ENCODE results near the gene MAGOH.

MAGOH gene

DNA sequence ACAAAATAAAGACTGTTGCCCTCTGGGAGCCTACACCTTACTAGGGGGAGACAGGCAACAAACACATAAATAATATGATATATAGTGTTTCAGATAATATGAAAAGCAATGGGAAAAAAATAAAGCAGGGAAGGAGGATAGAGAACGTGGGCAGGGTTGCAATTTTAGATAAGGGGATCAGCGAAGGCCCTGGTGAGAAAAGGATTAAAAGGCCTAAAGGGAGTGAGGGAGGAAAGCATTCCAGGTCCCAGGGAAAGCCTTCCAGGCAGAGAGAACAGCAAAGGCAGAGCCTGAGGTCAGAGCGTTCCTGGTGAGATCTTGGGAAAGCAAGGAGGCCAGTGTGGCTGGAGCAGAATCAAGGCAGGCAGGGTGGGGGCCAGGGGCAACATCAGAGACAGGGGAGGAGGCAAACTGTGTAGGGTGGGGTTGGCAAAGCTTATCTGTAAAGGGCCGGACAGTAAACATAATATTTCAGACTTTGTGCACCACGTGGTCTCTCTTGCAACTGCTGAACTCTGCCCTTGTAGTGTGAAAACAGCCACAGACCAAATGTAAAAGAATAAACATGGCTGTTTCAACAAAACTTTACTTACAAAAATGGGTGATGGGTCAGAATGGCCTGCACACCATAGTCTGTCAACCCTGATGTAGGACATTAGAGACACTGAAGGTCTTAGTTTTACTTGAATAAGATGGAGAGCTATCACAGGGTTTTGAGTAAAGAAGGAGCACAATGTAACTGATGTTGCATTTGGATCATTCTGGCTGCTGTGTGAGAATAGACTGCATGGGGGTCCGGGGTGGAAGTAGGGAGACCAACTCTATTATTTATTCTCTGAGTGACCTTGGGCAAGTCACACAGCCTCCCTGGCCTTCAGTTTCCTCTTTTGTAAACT, 55.0 kb downstream of the MAGOH start:
- ChIA-PET POLR2A (no interaction called here), CTCF (interaction anchor here (0.9 to 4.0 kb wide), 8 partner anchors 9 to 278 kb away, joined by 3 to 16 read pairs (median 4); no protein-coding TSS in a partner anchor)
- Histone ChIP-seq H3K27ac (ENCODE audit: insufficient read depth in 1 of 2, low read depth in 1 of 2, low read length in 2 of 2, poor library complexity in 1 of 2, severe bottlenecking in 2 of 2) (no peak overlapping the region), H3K9me3 (ENCODE audit: control extremely low read depth in 1 of 5, control insufficient read depth in 4 of 5, insufficient read depth in 2 of 5, low read depth in 1 of 5, low read length in 4 of 5) (peaks cover 0 to 2% (median 0%) of the 10 kb centered on the region in 5 experiments), H3K27me3 (replicated peaks in 2 of 5; ENCODE audit: control insufficient read depth in 4 of 5, insufficient read depth in 5 of 5, low read length in 4 of 5) (peaks cover 0 to 14% (median 4%) of the 10 kb centered on the region in 5 experiments), H3K4me1 (ENCODE audit: control extremely low read depth in 1 of 4, control insufficient read depth in 4 of 4, insufficient read depth in 4 of 4, low read length in 3 of 4) (peaks cover 0 to 2% (median 0%) of the 10 kb centered on the region in 4 experiments), H3K36me3 (ENCODE audit: control insufficient read depth in 4 of 4, insufficient read depth in 4 of 4, low read length in 3 of 4) (no peaks in the 10 kb centered on the region), H3K4me3 (ENCODE audit: control insufficient read depth in 1 of 7, extremely low read depth in 1 of 7, insufficient read depth in 4 of 7, low read depth in 2 of 7, low read length in 6 of 7) (no peak overlapping the region)
- WGBS (ENCODE audit: insufficient coverage): 94% methylated on average over 6 of the region's 6 CpGs
- DNase-seq: no peak

DNA sequence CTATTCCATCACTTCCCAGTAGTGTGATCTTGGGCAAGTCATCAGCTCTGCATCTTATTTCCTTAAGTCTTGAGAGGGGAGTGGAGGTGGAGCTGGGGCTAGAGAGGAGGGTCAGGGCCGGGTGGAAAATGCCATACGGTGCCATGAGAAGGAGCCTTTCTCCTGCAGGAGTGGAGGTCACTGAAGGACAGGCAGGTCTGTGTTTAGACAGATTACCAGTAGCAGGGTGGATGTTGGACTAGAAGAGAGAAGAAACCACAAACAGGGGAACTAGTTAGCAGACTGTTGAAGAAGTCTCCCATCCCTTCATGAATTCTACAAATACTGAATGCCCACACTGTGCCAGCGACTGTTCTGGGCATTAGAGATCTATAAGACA, 55.6 kb downstream of the MAGOH start:
- POLR2A ChIA-PET: no interaction called here
- Histone ChIP-seq H3K9me3 (ENCODE audit: control extremely low read depth in 1 of 5, control insufficient read depth in 4 of 5, insufficient read depth in 2 of 5, low read depth in 1 of 5, low read length in 4 of 5) (peaks cover 0 to 2% (median 0%) of the 10 kb centered on the region in 5 experiments), H3K27me3 (replicated peaks in 2 of 5; ENCODE audit: control insufficient read depth in 4 of 5, insufficient read depth in 5 of 5, low read length in 4 of 5) (peaks cover 0 to 15% (median 4%) of the 10 kb centered on the region in 5 experiments), H3K27ac (ENCODE audit: insufficient read depth in 1 of 2, low read depth in 1 of 2, low read length in 2 of 2, poor library complexity in 1 of 2, severe bottlenecking in 2 of 2) (no peak overlapping the region), H3K4me1 (ENCODE audit: control extremely low read depth in 1 of 4, control insufficient read depth in 4 of 4, insufficient read depth in 4 of 4, low read length in 3 of 4) (peaks cover 0 to 2% (median 0%) of the 10 kb centered on the region in 4 experiments), H3K4me3 (ENCODE audit: control insufficient read depth in 1 of 7, extremely low read depth in 1 of 7, insufficient read depth in 4 of 7, low read depth in 2 of 7, low read length in 6 of 7) (no peak overlapping the region), H3K36me3 (ENCODE audit: control insufficient read depth in 4 of 4, insufficient read depth in 4 of 4, low read length in 3 of 4) (no peaks in the 10 kb centered on the region)
- WGBS (ENCODE audit: insufficient coverage): 94% methylated on average over 2 of the region's 3 CpGs
- CTCF ChIA-PET: interaction anchor here (1.0 to 4.0 kb wide), 8 partner anchors 9 to 277 kb away, joined by 3 to 16 read pairs (median 4); partner anchors contain the start of gene CPT2
- DNase-seq: no peak

DNA sequence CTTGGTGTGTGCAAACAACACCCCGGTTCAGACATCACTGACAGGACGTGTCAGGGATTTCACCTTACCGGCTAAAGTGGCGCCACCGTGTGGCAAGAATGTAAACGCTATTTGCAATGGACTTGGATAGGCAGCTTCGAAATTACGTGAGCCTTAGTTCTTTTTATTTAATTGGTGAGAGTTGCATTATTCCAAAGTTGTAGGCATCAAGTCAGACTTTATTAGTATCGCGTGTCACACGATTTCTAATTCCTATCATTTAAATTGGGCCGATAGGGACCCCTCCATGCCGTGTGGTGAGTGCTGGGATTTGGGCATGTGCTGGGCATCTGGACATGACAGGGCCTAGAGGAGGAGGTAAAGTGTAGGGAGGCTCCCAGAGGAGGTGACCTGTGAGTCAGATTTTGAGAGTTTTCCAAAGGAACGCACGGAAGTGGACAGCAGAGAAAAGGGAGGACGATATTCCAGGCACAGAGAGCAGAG, 56.2 kb downstream of the MAGOH start:
- no peaks in the 10 kb centered on the region for H3K36me3 ChIP-seq (ENCODE audit: control insufficient read depth in 4 of 4, insufficient read depth in 4 of 4, low read length in 3 of 4)
- DNase-seq: peak; percentile 78 to 89 (median 84)
- H3K9me3 ChIP-seq (ENCODE audit: control extremely low read depth in 1 of 5, control insufficient read depth in 4 of 5, insufficient read depth in 2 of 5, low read depth in 1 of 5, low read length in 4 of 5): peaks cover 0 to 2% (median 0%) of the 10 kb centered on the region in 5 experiments
- H3K4me1 ChIP-seq (ENCODE audit: control extremely low read depth in 1 of 4, control insufficient read depth in 4 of 4, insufficient read depth in 4 of 4, low read length in 3 of 4): peaks cover 0 to 2% (median 0%) of the 10 kb centered on the region in 4 experiments
- H3K4me3 ChIP-seq (ENCODE audit: control insufficient read depth in 1 of 7, extremely low read depth in 1 of 7, insufficient read depth in 4 of 7, low read depth in 2 of 7, low read length in 6 of 7): no peak overlapping the region
- H3K27me3 ChIP-seq (replicated peaks in 2 of 5; ENCODE audit: control insufficient read depth in 4 of 5, insufficient read depth in 5 of 5, low read length in 4 of 5): peaks cover 0 to 17% (median 4%) of the 10 kb centered on the region in 5 experiments
- H3K27ac ChIP-seq (ENCODE audit: insufficient read depth in 1 of 2, low read depth in 1 of 2, low read length in 2 of 2, poor library complexity in 1 of 2, severe bottlenecking in 2 of 2): no peak overlapping the region
- POLR2A ChIA-PET: no interaction called here
- WGBS (ENCODE audit: insufficient coverage): 26% methylated on average over 13 of the region's 16 CpGs
- CTCF ChIA-PET: interaction anchor here (1.0 to 4.0 kb wide), 7 partner anchors 8 to 277 kb away, joined by 3 to 16 read pairs (median 5); partner anchors contain the start of gene CPT2

DNA sequence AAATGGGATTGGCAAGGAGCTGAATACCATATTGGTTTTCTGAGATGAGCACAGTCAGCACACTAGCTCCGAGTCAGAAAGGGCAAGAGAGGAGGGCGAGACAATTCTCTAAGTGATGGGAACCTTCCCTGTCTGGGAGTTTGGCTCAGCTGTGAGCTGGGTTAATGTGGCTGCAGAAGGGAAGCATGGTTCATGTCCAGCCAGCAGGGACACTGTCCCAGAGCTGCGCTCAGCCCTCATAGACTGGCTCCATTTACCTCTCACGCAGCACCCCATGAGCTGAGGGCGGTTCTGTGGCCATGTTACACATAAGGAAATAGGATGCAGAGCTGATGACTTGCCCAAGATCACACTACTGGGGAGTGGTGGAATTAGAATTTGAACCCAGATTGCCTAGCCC, 57.4 kb downstream of the MAGOH start:
- Histone ChIP-seq H3K4me3 (ENCODE audit: control insufficient read depth in 1 of 7, extremely low read depth in 1 of 7, insufficient read depth in 4 of 7, low read depth in 2 of 7, low read length in 6 of 7) (no peak overlapping the region), H3K27ac (ENCODE audit: insufficient read depth in 1 of 2, low read depth in 1 of 2, low read length in 2 of 2, poor library complexity in 1 of 2, severe bottlenecking in 2 of 2) (no peak overlapping the region), H3K36me3 (ENCODE audit: control insufficient read depth in 4 of 4, insufficient read depth in 4 of 4, low read length in 3 of 4) (no peaks in the 10 kb centered on the region), H3K27me3 (replicated peaks in 2 of 5; ENCODE audit: control insufficient read depth in 4 of 5, insufficient read depth in 5 of 5, low read length in 4 of 5) (peaks cover 0 to 17% (median 4%) of the 10 kb centered on the region in 5 experiments), H3K4me1 (ENCODE audit: control extremely low read depth in 1 of 4, control insufficient read depth in 4 of 4, insufficient read depth in 4 of 4, low read length in 3 of 4) (peaks cover 0 to 2% (median 0%) of the 10 kb centered on the region in 4 experiments), H3K9me3 (ENCODE audit: control extremely low read depth in 1 of 5, control insufficient read depth in 4 of 5, insufficient read depth in 2 of 5, low read depth in 1 of 5, low read length in 4 of 5) (peaks cover 0 to 2% (median 0%) of the 10 kb centered on the region in 5 experiments)
- ChIA-PET POLR2A (interaction anchor here (0.6 kb wide), 1 partner anchor 272 kb away, joined by 3 read pairs; no protein-coding TSS in a partner anchor), CTCF (interaction anchor here (1.4 to 4.0 kb wide), 4 partner anchors 9 to 275 kb away, joined by 4 to 16 read pairs (median 8); no protein-coding TSS in a partner anchor)
- no peak for DNase-seq
- WGBS (ENCODE audit: insufficient coverage): 93% methylated on average over 3 of the region's 5 CpGs

DNA sequence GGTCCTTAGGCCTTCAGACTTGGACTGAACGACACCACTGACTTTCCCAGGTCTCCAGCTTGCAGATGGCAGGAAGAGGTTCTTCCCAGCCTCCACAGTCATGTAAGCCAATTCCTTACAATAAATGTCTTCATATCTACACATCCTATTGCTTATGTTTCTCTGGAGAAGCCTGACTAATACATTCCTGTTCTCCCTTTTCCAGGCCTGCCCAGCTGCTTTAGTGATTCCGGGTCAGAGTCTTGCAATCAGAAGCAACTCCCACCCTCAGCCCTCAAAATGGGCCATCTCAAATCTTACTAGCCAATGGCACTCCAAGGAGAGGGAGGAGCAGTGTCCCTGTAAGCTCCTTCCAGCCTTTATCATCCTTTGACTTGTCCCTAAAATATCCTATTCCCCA, 58.1 kb downstream of the MAGOH start:
- H3K4me1 ChIP-seq (ENCODE audit: control extremely low read depth in 1 of 4, control insufficient read depth in 4 of 4, insufficient read depth in 4 of 4, low read length in 3 of 4): peaks cover 0 to 2% (median 0%) of the 10 kb centered on the region in 4 experiments
- H3K9me3 ChIP-seq (ENCODE audit: control extremely low read depth in 1 of 5, control insufficient read depth in 4 of 5, insufficient read depth in 2 of 5, low read depth in 1 of 5, low read length in 4 of 5): no peaks in the 10 kb centered on the region
- CTCF ChIA-PET: interaction anchor here (1.4 to 4.0 kb wide), 4 partner anchors 8 to 275 kb away, joined by 4 to 16 read pairs (median 8); no protein-coding TSS in a partner anchor
- H3K27me3 ChIP-seq (replicated peaks in 2 of 5; ENCODE audit: control insufficient read depth in 4 of 5, insufficient read depth in 5 of 5, low read length in 4 of 5): peaks cover 0 to 17% (median 4%) of the 10 kb centered on the region in 5 experiments
- DNase-seq: no peak
- 92% methylated on average over 1 of the region's 2 CpGs for WGBS (ENCODE audit: insufficient coverage)
- H3K4me3 ChIP-seq (ENCODE audit: control insufficient read depth in 1 of 7, extremely low read depth in 1 of 7, insufficient read depth in 4 of 7, low read depth in 2 of 7, low read length in 6 of 7): no peak overlapping the region
- H3K36me3 ChIP-seq (ENCODE audit: control insufficient read depth in 4 of 4, insufficient read depth in 4 of 4, low read length in 3 of 4): no peaks in the 10 kb centered on the region
- H3K27ac ChIP-seq (ENCODE audit: insufficient read depth in 1 of 2, low read depth in 1 of 2, low read length in 2 of 2, poor library complexity in 1 of 2, severe bottlenecking in 2 of 2): no peak overlapping the region
- POLR2A ChIA-PET: interaction anchor here (0.6 kb wide), 1 partner anchor 272 kb away, joined by 3 read pairs; no protein-coding TSS in a partner anchor

Data from common myeloid progenitor, CD34-positive (primary cell).